GM18951 (cell line): ENCODE results near the gene TBX2.

Source experiments
- POLR2A ChIP-seq: IDR thresholded peaks from 4 replicates; pipeline ENCODE4 v1.6.1; 2011; ENCODE audit warnings: mild to moderate bottlenecking; ENCODE audit not compliant: insufficient read length, insufficient read depth; ENCODE audit errors: extremely low read depth
- in situ Hi-C: fragments of 300-500 bp; cut with MboI; formaldehyde crosslinking; loops from one replicate; pipeline ENCODE4 v1.12.0; 2022; ENCODE audit warnings: low sequenced_read_pairs, mixed read lengths, inconsistent platforms; ENCODE audit not compliant: unreplicated experiment

TBX2 gene

GRCh38 chr17:61386251-61386650, 13.4 kb upstream of the TBX2 start:
- no peak for TF ChIP-seq POLR2A
- in situ Hi-C loops: loop anchor here (25.0 kb wide), 1 partner anchor 649 kb away; no protein-coding TSS in a partner anchor

- TF ChIP-seq POLR2A: no peak
- in situ Hi-C loops: loop anchor here (25.0 kb wide), 1 partner anchor 650 kb away; no protein-coding TSS in a partner anchor
Observed at GRCh38 chr17:61387011-61387410, 12.6 kb upstream of the TBX2 start.

GRCh38 chr17:61387511-61388305, 11.9 kb upstream of the TBX2 start:
- TF ChIP-seq POLR2A: no peak

GRCh38 chr17:61388561-61389356, 10.9 kb upstream of the TBX2 start:
- in situ Hi-C loops: loop anchor here (25.0 kb wide), 1 partner anchor 651 kb away; no protein-coding TSS in a partner anchor
- no peak for TF ChIP-seq POLR2A

More at GRCh38 chr17:61387511-61388305, 11.9 kb upstream of the TBX2 start:
- in situ Hi-C loops: loop anchor here (25.0 kb wide), 1 partner anchor 650 kb away; no protein-coding TSS in a partner anchor

DNA sequence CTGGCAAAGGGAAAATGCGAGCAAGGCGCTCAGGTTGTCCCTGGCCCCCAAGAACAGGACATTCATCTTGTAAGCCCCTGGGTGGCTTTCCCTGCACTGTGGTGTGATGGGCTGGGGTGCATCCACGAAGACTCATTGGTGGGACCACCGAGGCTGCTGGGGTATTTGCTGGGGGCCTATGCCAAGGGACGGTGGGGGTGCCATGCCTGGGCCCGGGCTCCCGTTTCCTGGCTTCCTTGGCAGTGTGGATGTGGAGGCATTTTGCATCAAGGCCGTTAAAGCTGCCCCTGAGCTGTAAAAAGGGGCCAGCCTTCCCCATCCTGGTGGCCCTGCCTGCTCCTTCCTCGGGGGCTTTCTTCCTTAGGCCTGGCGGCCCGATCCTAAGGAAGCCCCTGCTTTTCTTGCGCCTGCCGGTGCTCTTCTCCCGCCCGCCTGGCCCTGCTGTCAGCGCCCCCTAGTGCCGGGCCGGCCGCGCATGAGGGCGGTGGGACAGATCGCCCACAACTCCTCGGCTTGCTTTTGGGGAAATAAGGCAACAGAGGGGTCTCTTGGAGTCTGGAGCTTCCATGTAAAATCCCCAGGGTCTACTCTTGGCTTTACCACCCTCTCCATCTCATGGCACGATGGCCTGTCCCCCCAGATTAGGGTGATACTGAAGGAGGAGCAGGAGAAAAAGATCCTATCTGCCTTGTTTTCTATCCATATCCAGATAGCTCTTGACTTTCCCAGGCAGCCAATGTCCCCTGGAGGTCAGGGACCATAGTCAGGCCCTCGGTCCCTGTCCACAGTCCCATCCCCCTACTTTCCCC, 9.8 kb upstream of the TBX2 start:
- no peak for TF ChIP-seq POLR2A
- in situ Hi-C loops: loop anchor here (10.0 to 25.0 kb wide), 2 partner anchors 395 to 653 kb away; no protein-coding TSS in a partner anchor

DNA sequence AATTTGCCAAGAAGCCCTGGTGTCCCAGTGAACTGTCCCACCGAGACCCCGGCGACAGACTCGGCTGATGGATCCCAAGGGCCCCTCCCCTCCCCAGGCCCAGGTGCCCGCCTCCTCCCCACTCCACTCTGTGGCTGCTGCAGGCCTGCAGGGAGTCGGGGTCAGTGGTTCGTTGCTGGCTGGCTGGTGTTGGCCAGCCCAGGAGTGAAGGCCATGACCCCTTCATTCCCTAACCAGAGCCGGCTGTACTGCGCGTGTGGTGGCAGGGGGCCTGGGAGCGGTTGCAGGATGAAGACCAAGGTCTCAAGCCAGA, 9.2 kb upstream of the TBX2 start:
- in situ Hi-C loops: loop anchor here (10.0 to 25.0 kb wide), 2 partner anchors 396 to 653 kb away; no protein-coding TSS in a partner anchor
- no peak for TF ChIP-seq POLR2A

DNA sequence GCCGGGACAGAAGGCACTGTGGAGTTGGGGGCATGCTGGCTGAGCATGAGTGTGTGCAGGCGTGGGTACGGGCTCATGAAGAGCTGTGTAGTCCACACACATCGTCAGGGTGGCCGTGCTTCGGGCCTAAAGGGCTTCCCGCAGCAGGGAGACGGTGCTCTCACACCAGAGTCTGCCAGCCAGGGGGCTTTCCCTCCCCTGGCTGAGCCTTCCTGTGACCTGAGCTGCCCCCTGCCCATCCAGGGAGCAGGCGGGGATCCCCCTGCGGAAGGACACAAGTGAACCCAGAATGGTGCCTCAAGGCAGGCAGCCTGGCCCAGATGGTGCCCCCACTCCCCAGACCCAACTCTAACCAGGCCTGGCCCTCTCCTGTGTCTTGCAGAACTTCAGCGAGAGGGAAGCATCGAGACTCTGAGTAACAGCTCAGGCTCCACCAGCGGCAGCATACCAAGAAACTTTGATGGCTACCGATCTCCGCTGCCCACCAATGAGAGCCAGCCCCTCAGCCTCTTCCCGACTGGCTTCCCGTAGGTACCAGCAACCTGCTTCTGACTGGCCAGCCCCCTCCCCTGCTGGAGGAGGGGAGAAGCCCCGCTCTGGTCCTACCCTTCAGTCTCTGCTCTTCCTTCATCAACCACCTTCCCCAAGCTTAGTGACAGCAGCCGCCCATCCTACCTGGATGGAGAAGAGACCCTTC, 7.9 kb upstream of the TBX2 start:
- no peak for TF ChIP-seq POLR2A
- in situ Hi-C loops: loop anchor here (10.0 to 25.0 kb wide), 2 partner anchors 397 to 654 kb away; no protein-coding TSS in a partner anchor

GRCh38 chr17:61392679-61393078, 7.0 kb upstream of the TBX2 start:
- TF ChIP-seq POLR2A: no peak

GRCh38 chr17:61393550-61393903, 6.1 kb upstream of the TBX2 start:
- TF ChIP-seq POLR2A: no peak
- in situ Hi-C loops: loop anchor here (10.0 to 25.0 kb wide), 2 partner anchors 399 to 656 kb away; no protein-coding TSS in a partner anchor

More at GRCh38 chr17:61392679-61393078, 7.0 kb upstream of the TBX2 start:
- in situ Hi-C loops: loop anchor here (10.0 to 25.0 kb wide), 2 partner anchors 398 to 655 kb away; no protein-coding TSS in a partner anchor

GRCh38 chr17:61393904-61394629, 5.6 kb upstream of the TBX2 start:
- in situ Hi-C loops: loop anchor here (10.0 to 25.0 kb wide), 2 partner anchors 399 to 657 kb away; no protein-coding TSS in a partner anchor

More at GRCh38 chr17:61393904-61394629, 5.6 kb upstream of the TBX2 start:
- no peak for TF ChIP-seq POLR2A
